Progenitor cell of endocrine pancreas (in vitro differentiated cells): Measurements from ENCODE around the gene PTPRT. TPM values are rescaled to one million over a fixed set of nuclear protein-coding genes. Genes with fewer than 3 reads are reported as not detected.

Source experiments
- DNase-seq: peaks from one replicate; pipeline ENCODE4 v3.0.0; 2021; ENCODE audit warnings: low spot score; ENCODE audit not compliant: unreplicated experiment
- H3K27ac Mint-ChIP-seq: 2 replicates; pipeline ENCODE4 v1.8.0; 2021; ENCODE audit warnings: mild to moderate bottlenecking, moderate library complexity, mixed read lengths
- H3K27me3 Mint-ChIP-seq: 2 replicates; pipeline ENCODE4 v1.8.0; 2021; ENCODE audit warnings: mixed read lengths
- H3K36me3 Mint-ChIP-seq: 2 replicates; pipeline ENCODE4 v1.8.0; 2022; ENCODE audit warnings: mixed read lengths; ENCODE audit not compliant: insufficient read depth
- H3K4me1 Mint-ChIP-seq: 2 replicates; pipeline ENCODE4 v1.8.0; 2021; ENCODE audit warnings: low read depth, mixed read lengths
- H3K4me3 Mint-ChIP-seq: 2 replicates; pipeline ENCODE4 v1.8.0; 2021; ENCODE audit warnings: low read depth, mild to moderate bottlenecking, moderate library complexity, mixed read lengths
- H3K9me3 Mint-ChIP-seq: 2 replicates; pipeline ENCODE4 v1.8.0; 2021; ENCODE audit warnings: low read depth, mixed read lengths
- total RNA-seq: library from RNA; stranded (reverse); gene quantifications from 2 replicates; pipeline ENCODE4 v1.2.1, GENCODE V29; 2021
- TF ChIP-seq, protein P1 (sequence below): fragments of 200-600 bp; sonication (generic); IDR thresholded peaks from one replicate; pipeline ENCODE4 v1.5.0; 2021; ENCODE audit warnings: antibody characterized with exemption, mild to moderate bottlenecking; ENCODE audit not compliant: unreplicated experiment

The PTPRT gene
- total RNA-seq, 1 donor from 2014 or later, result 65.9 TPM

DNA sequence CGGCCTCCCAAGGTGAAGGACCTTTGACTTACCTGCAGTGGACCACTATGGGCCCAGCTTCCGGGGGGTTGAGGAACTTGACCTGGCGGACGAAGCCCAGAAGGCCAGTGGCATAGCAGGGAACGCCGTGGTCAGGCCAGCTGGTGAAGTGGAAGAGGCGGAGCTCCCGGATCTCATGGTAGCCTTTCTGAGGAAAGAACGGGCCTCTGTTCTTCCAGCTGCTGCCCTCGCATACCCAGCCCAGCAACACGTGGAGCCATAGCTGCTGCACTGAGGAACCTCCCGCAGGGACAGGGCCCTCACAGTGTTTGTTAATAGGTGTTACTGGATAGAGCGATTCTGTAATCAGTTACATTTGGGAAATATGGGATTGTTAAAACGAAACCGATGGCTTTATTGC is 1079.4 kb downstream of the PTPRT start:
- no peak overlapping the region for H3K27ac Mint-ChIP-seq
- H3K36me3 Mint-ChIP-seq, result peaks cover 20% of the 10 kb centered on the region
- DNase-seq, result no peak
- TF ChIP-seq, protein P1, sequence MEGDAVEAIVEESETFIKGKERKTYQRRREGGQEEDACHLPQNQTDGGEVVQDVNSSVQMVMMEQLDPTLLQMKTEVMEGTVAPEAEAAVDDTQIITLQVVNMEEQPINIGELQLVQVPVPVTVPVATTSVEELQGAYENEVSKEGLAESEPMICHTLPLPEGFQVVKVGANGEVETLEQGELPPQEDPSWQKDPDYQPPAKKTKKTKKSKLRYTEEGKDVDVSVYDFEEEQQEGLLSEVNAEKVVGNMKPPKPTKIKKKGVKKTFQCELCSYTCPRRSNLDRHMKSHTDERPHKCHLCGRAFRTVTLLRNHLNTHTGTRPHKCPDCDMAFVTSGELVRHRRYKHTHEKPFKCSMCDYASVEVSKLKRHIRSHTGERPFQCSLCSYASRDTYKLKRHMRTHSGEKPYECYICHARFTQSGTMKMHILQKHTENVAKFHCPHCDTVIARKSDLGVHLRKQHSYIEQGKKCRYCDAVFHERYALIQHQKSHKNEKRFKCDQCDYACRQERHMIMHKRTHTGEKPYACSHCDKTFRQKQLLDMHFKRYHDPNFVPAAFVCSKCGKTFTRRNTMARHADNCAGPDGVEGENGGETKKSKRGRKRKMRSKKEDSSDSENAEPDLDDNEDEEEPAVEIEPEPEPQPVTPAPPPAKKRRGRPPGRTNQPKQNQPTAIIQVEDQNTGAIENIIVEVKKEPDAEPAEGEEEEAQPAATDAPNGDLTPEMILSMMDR, result no peak
- no peaks in the 10 kb centered on the region for H3K4me1 Mint-ChIP-seq
- H3K4me3 Mint-ChIP-seq, result no peak overlapping the region
- no peaks in the 10 kb centered on the region for H3K9me3 Mint-ChIP-seq
- no peaks in the 10 kb centered on the region for H3K27me3 Mint-ChIP-seq

DNA sequence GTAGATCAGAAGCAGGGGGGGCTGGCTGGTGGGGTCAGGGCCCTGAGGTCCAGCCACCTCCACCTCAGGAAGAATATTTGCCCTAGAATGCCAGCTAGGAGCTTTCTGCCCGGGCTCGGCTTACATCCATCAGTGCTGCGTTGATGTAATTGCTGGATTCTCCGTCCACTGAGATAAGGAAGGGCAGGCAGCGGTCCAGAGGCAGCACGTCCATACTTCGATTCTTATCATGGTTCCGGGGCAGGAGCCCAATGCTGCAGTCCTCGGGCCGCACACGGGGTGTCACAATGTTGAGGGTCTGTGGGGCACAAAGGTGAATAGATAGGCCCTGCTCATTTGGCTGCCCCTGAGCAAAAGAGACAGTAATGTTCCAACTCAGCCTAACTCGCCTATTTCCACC is 1087.7 kb downstream of the PTPRT start:
- Mint-ChIP-seq H3K9me3 (no peaks in the 10 kb centered on the region), H3K4me1 (peaks cover 31% of the 10 kb centered on the region), H3K36me3 (peaks cover 14% of the 10 kb centered on the region), H3K4me3 (no peak overlapping the region), H3K27ac (no peak overlapping the region), H3K27me3 (no peaks in the 10 kb centered on the region)
- no peak for DNase-seq
- TF ChIP-seq, protein P1, result no peak

DNA sequence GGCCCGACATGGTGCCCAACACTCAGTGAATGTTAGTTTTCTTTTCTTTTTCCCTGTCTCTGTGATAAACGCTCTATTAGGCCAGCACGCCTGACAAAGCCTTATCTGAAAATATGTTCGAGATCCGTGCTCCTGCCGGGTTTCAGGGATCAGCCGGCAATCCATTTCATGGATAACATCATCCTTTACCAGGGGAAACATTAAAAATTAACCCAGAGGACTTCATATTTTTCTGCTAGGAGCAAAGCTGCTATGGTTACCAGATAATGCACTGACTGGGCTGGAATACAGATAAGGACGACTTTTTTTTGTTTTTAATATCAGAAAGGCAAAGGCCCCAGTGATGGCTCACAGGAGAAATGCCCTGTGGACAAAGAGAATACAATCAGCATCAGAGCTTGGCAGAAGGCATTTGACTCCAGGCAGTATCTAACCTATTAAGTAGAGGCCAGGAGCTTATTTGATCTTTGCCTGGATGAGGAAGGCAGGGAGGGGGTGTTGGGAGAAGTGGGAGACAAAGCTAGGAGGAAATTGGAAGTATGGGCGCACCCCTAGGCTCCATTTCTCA is 1089.5 kb downstream of the PTPRT start:
- Mint-ChIP-seq H3K9me3 (no peaks in the 10 kb centered on the region), H3K36me3 (peaks cover 9% of the 10 kb centered on the region), H3K27me3 (no peaks in the 10 kb centered on the region), H3K4me3 (no peak overlapping the region), H3K4me1 (peaks cover 31% of the 10 kb centered on the region), H3K27ac (peak overlapping the region; percentile 73)
- DNase-seq, result no peak
- TF ChIP-seq, protein P1, result no peak

DNA sequence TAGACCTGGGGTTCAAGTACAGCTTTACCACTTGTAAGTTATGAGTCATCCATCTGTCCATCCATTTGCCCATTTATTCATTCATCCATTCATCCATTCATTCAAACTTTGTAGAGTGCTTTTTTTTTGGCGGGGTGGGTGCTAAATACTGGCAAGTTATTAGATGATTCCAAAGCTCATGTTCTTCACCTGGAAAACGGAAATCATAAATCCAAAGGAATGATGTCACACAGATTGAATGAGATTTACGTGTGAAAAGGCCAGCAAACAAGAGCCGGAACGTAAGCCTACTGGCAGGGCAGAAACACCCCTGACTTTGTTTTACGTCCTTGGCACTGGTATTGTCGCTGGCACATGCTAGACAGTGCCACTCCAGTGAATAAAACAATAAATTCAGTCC is 1090.6 kb downstream of the PTPRT start:
- no peak overlapping the region for H3K27ac Mint-ChIP-seq
- no peak overlapping the region for H3K4me3 Mint-ChIP-seq
- no peaks in the 10 kb centered on the region for H3K9me3 Mint-ChIP-seq
- H3K36me3 Mint-ChIP-seq, result peaks cover 9% of the 10 kb centered on the region
- H3K27me3 Mint-ChIP-seq, result no peaks in the 10 kb centered on the region
- no peak for DNase-seq
- TF ChIP-seq, protein P1, result no peak
- H3K4me1 Mint-ChIP-seq, result peaks cover 31% of the 10 kb centered on the region

DNA sequence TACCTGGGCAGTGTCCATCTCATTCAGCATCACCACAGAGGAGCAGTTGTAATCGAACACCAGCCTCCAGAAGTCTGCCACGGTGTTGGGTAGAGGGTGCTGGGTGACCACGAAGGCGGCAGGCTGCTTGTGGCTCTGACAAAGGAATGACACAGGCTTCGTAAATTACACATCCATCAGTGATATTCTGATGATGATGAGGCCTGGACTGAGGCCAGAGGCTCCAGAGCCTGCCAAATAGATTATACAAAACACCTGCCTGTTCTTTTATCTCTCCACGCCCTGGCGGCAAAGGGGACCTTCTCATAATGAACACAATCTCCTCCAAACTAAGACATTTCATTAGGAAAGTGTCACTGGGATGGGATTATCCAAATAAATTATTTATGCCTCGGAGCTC is 1091.3 kb downstream of the PTPRT start:
- H3K9me3 Mint-ChIP-seq, result no peaks in the 10 kb centered on the region

More for the DNA sequence above, 1091.3 kb downstream of the PTPRT start:
- no peak overlapping the region for H3K4me3 Mint-ChIP-seq
- H3K27me3 Mint-ChIP-seq, result no peaks in the 10 kb centered on the region
- peaks cover 31% of the 10 kb centered on the region for H3K4me1 Mint-ChIP-seq
- no peak overlapping the region for H3K27ac Mint-ChIP-seq
- TF ChIP-seq, protein P1, result no peak
- DNase-seq, result no peak
- H3K36me3 Mint-ChIP-seq, result peaks cover 9% of the 10 kb centered on the region
